ENCODE measurements around the gene TRAF3IP3.

DNA sequence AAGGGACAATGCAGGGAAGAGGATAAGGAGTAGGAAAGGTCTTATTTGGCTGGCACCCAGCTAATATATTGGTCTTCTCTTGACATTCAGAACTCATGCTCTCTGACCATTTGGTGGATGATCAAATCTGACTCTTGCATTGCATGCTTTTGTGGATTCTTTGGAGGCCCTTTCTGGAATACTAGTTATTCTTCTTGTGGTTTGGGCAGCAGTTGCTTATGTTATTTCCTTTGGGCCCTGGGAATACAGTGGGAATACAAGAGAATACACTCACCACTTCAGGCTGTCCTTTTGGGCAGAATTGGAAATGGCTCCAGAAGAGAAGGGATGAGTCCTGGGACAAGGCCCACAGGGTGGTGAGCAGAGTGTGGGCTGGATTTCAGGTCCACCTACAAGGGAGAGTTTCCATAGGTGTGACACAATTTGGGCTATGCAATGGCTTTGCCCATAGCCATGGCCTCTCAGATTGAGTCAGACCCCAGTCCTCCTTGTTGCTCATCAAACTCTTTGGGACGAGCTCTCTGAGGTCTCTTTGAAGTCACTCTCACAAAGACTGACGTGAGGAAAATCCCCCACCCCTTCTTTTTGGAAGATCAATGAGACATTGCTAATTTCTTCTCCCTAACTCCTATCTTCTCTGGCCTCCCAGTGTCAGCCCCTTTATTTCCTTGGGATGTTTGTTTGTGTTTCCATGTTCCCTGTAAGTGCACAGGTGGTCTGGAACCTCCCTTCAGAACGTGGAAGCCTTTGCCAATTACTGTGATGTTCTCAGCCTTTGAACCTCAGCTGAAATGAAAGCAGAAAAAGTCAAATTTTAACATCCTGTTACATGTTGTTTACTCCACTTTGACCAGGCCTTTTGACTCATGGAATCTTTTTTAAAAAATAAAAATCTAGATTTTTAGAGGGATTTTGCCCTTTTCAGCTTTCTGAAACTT is 31.8 kb upstream of the TRAF3IP3 start:
- no peak for TF ChIP-seq GATA2 (IDR thresholded peaks at IDR 0.05; ENCODE audit: low read depth, low read length)
- no peak for TF ChIP-seq GATA3 (IDR thresholded peaks at IDR 0.05; ENCODE audit: low read depth, low read length)

Data from SH-SY5Y (cell line).